ENCODE measurements around the gene SERGEF. TPM values are rescaled to one million over a fixed set of nuclear protein-coding genes. Genes with fewer than 3 reads are reported as not detected.

The SERGEF gene
- total RNA-seq, 4 donors from 2014 or later, result 62.2 to 116 (median 83.5) TPM

- WGBS, 2 donors, result 92 to 96% methylated on average over 3 of the region's 3 CpGs
- no peak for TF ChIP-seq POLR2A (IDR thresholded peaks at IDR 0.05)
- TF ChIP-seq CTCF (IDR thresholded peaks at IDR 0.05), result no peak
- intact Hi-C loops (cut with DNase I), result no loop called here
- no peaks in the 10 kb centered on the region for H3K27me3 ChIP-seq
- no peak for DNase-seq
- peaks cover 5 to 9% of the 10 kb centered on the region in 2 donors for H3K36me3 ChIP-seq
- H3K4me3 ChIP-seq (replicated peaks in 1 of 3), result no peak overlapping the region
- H3K27ac ChIP-seq, result no peak overlapping the region
- H3K4me1 ChIP-seq, result peaks cover 0 to 5% of the 10 kb centered on the region in 2 donors
- no peaks in the 10 kb centered on the region for H3K9me3 ChIP-seq
These were observed 61.0 kb downstream of the SERGEF start for GRCh38 chr11:17951685-17952388.

GRCh38 chr11:17950644-17951043 lies 62.2 kb downstream of the SERGEF start:
- DNase-seq, result no peak
- intact Hi-C loops (cut with DNase I), result no loop called here
- no peak overlapping the region for H3K4me3 ChIP-seq (replicated peaks in 1 of 3)
- TF ChIP-seq POLR2A (IDR thresholded peaks at IDR 0.05) (no peak), CTCF (IDR thresholded peaks at IDR 0.05) (no peak)
- 100% methylated on average over 1 of the region's 1 CpG for WGBS, 2 donors
- peaks cover 0 to 5% of the 10 kb centered on the region in 2 donors for H3K4me1 ChIP-seq
- H3K27me3 ChIP-seq, result no peaks in the 10 kb centered on the region
- peaks cover 5 to 9% of the 10 kb centered on the region in 2 donors for H3K36me3 ChIP-seq
- H3K27ac ChIP-seq, result no peak overlapping the region
- no peaks in the 10 kb centered on the region for H3K9me3 ChIP-seq

- intact Hi-C loops (cut with DNase I), result no loop called here
- H3K4me1 ChIP-seq, result no peaks in the 10 kb centered on the region
- H3K27ac ChIP-seq, result no peak overlapping the region
- no peaks in the 10 kb centered on the region for H3K27me3 ChIP-seq
- no peak for DNase-seq
- no peaks in the 10 kb centered on the region for H3K9me3 ChIP-seq
- peaks cover 5 to 6% of the 10 kb centered on the region in 2 donors for H3K36me3 ChIP-seq
- H3K4me3 ChIP-seq (replicated peaks in 1 of 3), result no peak overlapping the region
- WGBS, 2 donors, result 90 to 91% methylated on average over 6 of the region's 6 CpGs
- TF ChIP-seq POLR2A (IDR thresholded peaks at IDR 0.05), result no peak
- TF ChIP-seq CTCF (IDR thresholded peaks at IDR 0.05), result no peak
These were observed 64.6 kb downstream of the SERGEF start for GRCh38 chr11:17948296-17948695.

GRCh38 chr11:17939542-17939941 lies 73.3 kb downstream of the SERGEF start:
- Histone ChIP-seq H3K4me1 (no peaks in the 10 kb centered on the region), H3K36me3 (no peaks in the 10 kb centered on the region)
- 92 to 93% methylated on average over 1 of the region's 1 CpG for WGBS, 2 donors

More at GRCh38 chr11:17939542-17939941, 73.3 kb downstream of the SERGEF start:
- Histone ChIP-seq H3K27ac (no peak overlapping the region), H3K4me3 (replicated peaks in 1 of 3) (no peak overlapping the region), H3K27me3 (no peaks in the 10 kb centered on the region), H3K9me3 (no peaks in the 10 kb centered on the region)
- DNase-seq, result no peak
- intact Hi-C loops (cut with DNase I), result no loop called here
- TF ChIP-seq CTCF (IDR thresholded peaks at IDR 0.05) (no peak), POLR2A (IDR thresholded peaks at IDR 0.05) (no peak)
